Suprapubic skin (tissue), 4 donors: ENCODE data around the gene PPP2R2D.

Source experiments
- CTCF ChIP-seq, 2 donors: fragments of 200-600 bp in 1 of 2; fragments of 450-650 bp in 1 of 2; sonication (generic) in 1 of 2; IDR thresholded peaks; one replicate each; pipeline ENCODE4 v1.5.1; 2016 to 2019; ENCODE audit warnings: antibody characterized with exemption in 2 of 2, mild to moderate bottlenecking in 1 of 2, moderate library complexity in 1 of 2
- POLR2A ChIP-seq, 2 donors: fragments of 450-650 bp; IDR thresholded peaks; one replicate each; pipeline ENCODE4 v1.6.1; 2017; ENCODE audit warnings: antibody characterized with exemption in 2 of 2, mild to moderate bottlenecking in 2 of 2, moderate library complexity in 2 of 2
- POLR2AphosphoS5 ChIP-seq, 3 donors: sonication (generic); formaldehyde crosslinking; IDR thresholded peaks; one replicate each; pipeline ENCODE4 v1.6.1; 2017; ENCODE audit warnings: antibody characterized with exemption in 3 of 3

- TF ChIP-seq CTCF (IDR thresholded peaks at IDR 0.05) (no peak), POLR2AphosphoS5 (IDR thresholded peaks at IDR 0.05) (no peak), POLR2A (IDR thresholded peaks at IDR 0.05) (no peak)
These were observed 4.4 kb upstream of the PPP2R2D start for GRCh38 chr10:131896403-131896802.
